Activated naive CD8-positive, alpha-beta T cell treated with anti-CD3 and anti-CD28 coated beads for 36 hours (primary cell): ENCODE measurements around the gene C1orf210. TPM values are rescaled to one million over a fixed set of nuclear protein-coding genes. Genes with fewer than 3 reads are reported as not detected.

ENCODE experiments used
- DNase-seq: peaks from one replicate; pipeline ENCODE4 v3.0.0; 2021
- H3K27ac Mint-ChIP-seq: one replicate; pipeline ENCODE4 v1.8.0; 2022; ENCODE audit warnings: mild to moderate bottlenecking, moderate library complexity, mixed read lengths
- H3K27me3 Mint-ChIP-seq: one replicate; pipeline ENCODE4 v1.8.0; 2022; ENCODE audit warnings: mild to moderate bottlenecking, mixed read lengths
- H3K36me3 Mint-ChIP-seq: one replicate; pipeline ENCODE4 v1.8.0; 2021; ENCODE audit warnings: mild to moderate bottlenecking, mixed read lengths
- H3K4me1 Mint-ChIP-seq: one replicate; pipeline ENCODE4 v1.8.0; 2021; ENCODE audit warnings: mixed read lengths
- H3K4me3 Mint-ChIP-seq: one replicate; pipeline ENCODE4 v1.8.0; 2022; ENCODE audit warnings: mild to moderate bottlenecking, moderate library complexity, mixed read lengths
- H3K9me3 Mint-ChIP-seq: one replicate; pipeline ENCODE4 v1.8.0; 2022; ENCODE audit warnings: mixed read lengths
- total RNA-seq, 2 experiments: library from RNA; stranded (reverse); gene quantifications; one replicate each; pipeline ENCODE4 v1.2.3, GENCODE V29; 2021

Gene C1orf210
- total RNA-seq, 2 experiments from 2014 or later, result not detected

DNA sequence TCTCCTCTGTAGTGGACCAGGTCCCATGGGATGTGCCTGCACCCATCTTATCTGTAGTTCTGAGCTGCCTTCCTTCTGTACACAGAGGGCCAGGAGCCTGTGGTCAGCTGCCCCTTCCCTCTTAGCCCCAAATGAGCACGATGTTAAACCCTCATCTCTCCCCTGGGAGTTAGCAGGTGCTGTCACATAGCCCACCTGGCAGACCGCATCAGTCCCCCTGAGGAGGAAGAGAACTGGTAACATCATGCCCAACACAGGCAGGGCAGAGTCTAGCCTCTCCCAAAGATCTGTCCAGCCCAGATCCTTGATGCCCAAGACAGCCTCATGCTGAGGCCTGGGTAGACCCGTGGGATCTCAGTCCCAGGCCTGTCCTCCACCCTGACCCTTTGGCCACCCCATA lies 20.1 kb upstream of the C1orf210 start:
- Mint-ChIP-seq H3K27ac (no peak overlapping the region), H3K36me3 (no peaks in the 10 kb centered on the region), H3K27me3 (no peaks in the 10 kb centered on the region), H3K9me3 (no peaks in the 10 kb centered on the region), H3K4me1 (no peaks in the 10 kb centered on the region), H3K4me3 (no peak overlapping the region)
- DNase-seq, result no peak

DNA sequence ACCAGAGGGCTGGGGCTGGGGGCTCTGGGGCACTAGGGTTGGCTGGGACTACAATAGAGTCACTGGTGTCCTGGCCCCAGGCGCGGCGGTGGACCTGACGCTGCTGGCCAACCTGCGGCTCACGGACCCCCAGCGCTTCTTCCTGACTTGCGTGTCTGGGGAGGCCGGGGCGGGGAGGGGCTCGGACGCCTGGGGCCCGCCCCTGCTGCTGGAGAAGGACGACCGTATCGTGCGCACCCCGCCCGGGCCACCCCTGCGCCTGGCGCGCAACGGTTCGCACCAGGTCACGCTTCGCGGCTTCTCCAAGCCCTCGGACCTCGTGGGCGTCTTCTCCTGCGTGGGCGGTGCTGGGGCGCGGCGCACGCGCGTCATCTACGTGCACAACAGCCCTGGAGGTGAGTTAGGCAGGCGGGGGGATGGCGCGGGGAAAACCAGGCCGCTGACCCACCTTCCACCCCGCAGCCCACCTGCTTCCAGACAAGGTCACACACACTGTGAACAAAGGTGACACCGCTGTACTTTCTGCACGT lies 19.5 kb upstream of the C1orf210 start:
- H3K27ac Mint-ChIP-seq, result no peak overlapping the region
- no peaks in the 10 kb centered on the region for H3K4me1 Mint-ChIP-seq
- H3K36me3 Mint-ChIP-seq, result no peaks in the 10 kb centered on the region
- no peaks in the 10 kb centered on the region for H3K27me3 Mint-ChIP-seq
- no peak overlapping the region for H3K4me3 Mint-ChIP-seq
- DNase-seq, result no peak
- H3K9me3 Mint-ChIP-seq, result no peaks in the 10 kb centered on the region

DNA sequence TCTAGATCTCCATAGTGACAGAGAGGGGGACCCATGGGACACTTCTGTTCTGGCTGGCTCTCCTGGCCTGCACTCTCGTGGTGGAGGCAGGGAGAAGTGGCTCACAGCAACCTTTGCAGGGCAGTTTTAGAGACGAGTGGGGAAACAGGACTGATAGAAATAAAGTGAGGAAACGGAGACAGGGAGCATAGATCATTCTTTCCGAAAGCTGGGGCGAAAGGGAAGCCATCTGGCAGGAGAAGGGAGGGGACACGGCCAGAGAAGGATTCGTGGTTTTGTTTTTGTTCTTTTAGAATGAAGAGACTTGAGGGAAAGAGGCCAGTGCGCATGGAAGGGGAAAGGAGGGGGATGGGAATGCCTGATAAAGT lies 18.9 kb upstream of the C1orf210 start:
- Mint-ChIP-seq H3K9me3 (no peaks in the 10 kb centered on the region), H3K36me3 (no peaks in the 10 kb centered on the region), H3K27me3 (no peaks in the 10 kb centered on the region), H3K4me3 (no peak overlapping the region), H3K27ac (no peak overlapping the region), H3K4me1 (no peaks in the 10 kb centered on the region)
- no peak for DNase-seq

DNA sequence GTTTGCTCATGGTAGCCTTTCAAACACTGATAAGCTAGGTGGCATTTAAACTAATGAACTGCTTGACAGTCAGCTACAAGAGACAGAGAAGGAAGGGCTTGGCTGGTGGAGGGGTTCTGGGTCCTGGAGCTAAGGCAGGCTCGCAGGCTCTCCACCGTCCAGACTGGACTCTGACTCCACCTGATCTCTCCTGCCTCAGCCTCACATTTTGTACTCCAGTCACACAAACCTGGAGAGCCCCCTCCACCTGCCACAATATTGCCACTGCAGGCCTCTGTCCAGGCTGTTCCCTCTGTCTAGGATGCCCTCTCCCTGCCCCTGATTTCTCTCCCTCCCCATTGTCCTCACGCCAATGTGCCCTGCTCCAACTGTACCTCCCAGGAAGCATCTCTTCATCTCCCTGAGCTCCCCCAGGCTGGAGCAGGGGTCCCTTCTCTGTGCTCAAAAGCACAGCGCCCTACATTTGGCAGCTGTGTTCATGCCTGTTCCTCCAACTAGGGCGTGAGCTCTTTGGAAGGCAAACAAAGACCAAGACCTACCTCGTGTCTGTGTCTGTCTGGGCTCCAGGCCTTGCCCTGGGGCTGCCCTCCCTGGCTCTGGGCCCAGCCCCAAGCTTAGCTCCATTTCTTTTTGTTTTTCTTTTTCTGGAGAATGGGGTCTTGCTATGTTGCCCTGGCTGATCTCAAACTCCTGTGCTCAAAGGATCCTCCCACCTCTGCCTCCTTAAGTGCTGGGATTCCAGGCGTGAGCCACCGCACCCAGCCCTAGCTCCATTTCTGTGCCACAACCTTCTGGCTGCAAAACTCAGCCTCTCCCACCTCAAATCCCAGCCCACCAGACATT lies 18.3 kb upstream of the C1orf210 start:
- H3K9me3 Mint-ChIP-seq, result no peaks in the 10 kb centered on the region
- H3K4me1 Mint-ChIP-seq, result no peaks in the 10 kb centered on the region
- no peak overlapping the region for H3K4me3 Mint-ChIP-seq
- DNase-seq, result no peak
- no peak overlapping the region for H3K27ac Mint-ChIP-seq
- H3K27me3 Mint-ChIP-seq, result no peaks in the 10 kb centered on the region
- H3K36me3 Mint-ChIP-seq, result no peaks in the 10 kb centered on the region

DNA sequence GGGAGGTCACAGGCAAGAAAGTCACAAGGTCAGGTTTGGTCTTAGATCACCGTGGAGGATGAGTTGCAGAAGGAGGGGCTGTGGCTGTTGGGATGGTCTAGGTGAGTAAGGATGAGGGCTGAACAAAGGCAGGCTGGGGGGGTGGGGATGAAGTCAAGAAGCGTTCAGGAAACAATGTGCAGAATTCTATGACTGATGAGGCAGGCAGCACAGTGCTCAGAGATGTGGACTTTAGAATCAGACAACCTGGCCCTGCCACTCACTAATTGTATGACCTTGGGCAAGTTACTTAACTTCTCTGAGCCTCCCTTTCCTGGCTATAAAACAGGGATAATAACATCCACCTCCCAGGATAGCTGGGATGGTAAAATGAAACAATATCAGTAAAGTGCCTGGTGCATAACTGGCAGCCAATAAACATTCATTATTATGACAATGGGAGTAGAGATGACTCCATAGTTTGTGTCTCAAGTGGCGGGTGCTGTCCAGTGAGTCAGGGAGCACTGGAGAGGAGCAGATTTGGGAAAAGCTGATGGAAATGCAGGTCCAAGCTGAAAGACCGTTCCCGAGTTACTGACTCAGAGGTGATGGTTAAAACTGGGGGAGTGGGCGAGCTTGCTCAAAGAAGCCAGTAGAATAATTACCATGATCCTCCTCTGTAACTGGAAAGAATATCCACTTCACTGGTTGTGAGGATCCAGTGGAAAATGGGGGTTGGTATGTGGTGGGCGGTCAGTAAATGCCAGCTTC lies 17.5 kb upstream of the C1orf210 start:
- Mint-ChIP-seq H3K4me3 (no peak overlapping the region), H3K27ac (no peak overlapping the region)

DNA sequence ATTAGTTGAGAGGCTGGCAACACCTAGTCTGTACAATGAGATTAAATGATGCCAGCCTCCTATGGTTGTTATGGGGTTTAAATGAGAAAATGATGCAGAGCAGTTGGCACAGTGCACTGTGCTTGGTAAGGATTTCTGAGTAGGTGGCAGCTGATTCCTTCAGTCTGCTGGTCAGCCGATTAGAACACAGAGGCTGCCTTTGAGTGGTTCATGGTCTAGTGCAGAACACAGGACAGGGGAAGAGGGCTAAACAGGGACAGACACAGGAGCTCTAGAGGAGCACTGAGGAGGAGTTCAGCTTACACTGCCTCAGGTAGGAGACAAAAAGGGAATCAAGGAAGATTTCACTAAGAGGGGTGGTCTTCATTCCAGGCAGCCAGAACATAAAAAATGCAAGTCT lies 16.8 kb upstream of the C1orf210 start:
- no peak for DNase-seq
- H3K4me3 Mint-ChIP-seq, result no peak overlapping the region
- H3K4me1 Mint-ChIP-seq, result no peaks in the 10 kb centered on the region
- no peaks in the 10 kb centered on the region for H3K9me3 Mint-ChIP-seq
- no peak overlapping the region for H3K27ac Mint-ChIP-seq
- no peaks in the 10 kb centered on the region for H3K27me3 Mint-ChIP-seq
- no peaks in the 10 kb centered on the region for H3K36me3 Mint-ChIP-seq

More for the DNA sequence above, 17.5 kb upstream of the C1orf210 start:
- no peak for DNase-seq
- H3K27me3 Mint-ChIP-seq, result no peaks in the 10 kb centered on the region
- no peaks in the 10 kb centered on the region for H3K4me1 Mint-ChIP-seq
- no peaks in the 10 kb centered on the region for H3K9me3 Mint-ChIP-seq
- no peaks in the 10 kb centered on the region for H3K36me3 Mint-ChIP-seq

DNA sequence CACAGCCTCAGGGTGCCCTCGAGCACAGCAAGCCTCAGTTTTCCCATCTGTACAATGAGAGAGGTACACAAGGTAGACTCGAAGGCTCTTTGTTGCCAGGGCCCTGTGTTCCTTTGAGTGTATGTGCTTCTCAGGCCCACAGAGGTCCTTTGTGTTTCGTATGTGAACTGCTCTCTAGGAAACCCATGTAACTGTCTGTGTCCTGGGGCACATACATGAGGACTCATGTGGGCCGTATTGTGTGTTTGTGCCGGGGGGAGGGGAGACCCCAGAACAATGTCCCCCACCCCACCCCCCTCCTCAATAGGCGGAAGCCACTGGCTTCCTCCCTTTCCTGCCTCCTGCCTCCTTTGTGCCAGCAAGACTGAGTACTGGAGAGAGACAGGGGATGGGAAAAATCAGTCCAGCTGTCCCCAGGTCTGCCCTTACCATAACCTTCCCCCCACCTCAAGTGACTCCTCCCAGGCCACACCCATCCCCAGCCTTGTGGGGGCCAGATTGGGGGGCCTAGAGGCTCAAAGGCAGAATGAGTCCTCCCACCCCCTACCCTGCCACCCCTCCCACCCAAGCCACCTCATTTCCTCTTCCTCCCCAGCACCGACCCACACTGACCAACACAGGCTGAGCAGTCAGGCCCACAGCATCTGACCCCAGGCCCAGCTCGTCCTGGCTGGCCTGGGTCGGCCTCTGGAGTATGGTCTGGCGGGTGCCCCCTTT lies 15.2 kb upstream of the C1orf210 start, which contains the start of gene TIE1:
TIE1 (plus strand) TSS at position 605 of the 717 bp plus-strand sequence; CDS start at position 695, 90 bp downstream.
- Mint-ChIP-seq H3K9me3 (no peaks in the 10 kb centered on the region), H3K27me3 (no peaks in the 10 kb centered on the region), H3K4me1 (peaks cover 6% of the 10 kb centered on the region), H3K36me3 (no peaks in the 10 kb centered on the region), H3K27ac (no peak within 1 kb of the TSS), H3K4me3 (no peak within 1 kb of the TSS)
- DNase-seq, result no peak

DNA sequence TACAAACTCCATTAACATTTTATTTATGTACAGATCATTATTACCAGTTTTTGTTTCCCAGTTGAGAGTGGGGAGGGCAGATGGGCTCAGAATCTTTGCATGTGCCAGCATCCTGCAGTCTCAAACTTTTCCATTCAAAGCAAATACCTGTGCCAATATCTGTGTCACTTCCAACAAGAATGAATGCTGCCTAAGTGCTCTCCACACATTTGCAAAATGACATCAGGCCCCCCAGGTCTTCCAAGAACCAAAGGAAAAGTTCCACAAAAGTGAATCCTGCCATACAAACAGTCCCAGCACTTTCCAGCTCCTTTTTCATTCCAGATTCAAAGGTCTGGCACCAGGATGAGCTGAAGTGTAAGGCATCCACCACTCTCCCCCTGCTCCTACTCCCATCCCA lies 13.7 kb upstream of the C1orf210 start:
- no peaks in the 10 kb centered on the region for H3K9me3 Mint-ChIP-seq

DNA sequence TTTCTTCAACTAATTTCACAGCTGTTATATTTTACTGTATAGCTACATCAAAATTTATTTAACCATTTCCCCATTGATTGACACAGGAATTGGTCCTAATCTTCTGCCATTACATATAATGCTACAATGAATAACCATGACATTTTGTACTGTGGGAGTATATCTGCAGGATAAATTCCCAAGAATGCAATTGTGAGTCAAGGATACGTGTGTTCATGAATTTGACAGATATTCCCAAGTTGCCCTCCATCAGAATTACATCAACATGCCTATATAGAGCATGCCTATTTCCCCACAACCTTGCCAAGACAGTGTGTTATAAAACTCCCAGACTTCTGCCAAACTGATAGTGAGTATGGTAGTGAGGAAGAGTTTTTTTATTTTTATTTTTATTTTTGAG lies 12.7 kb upstream of the C1orf210 start:
- H3K27ac Mint-ChIP-seq, result no peak overlapping the region
- DNase-seq, result no peak
- peaks cover 8% of the 10 kb centered on the region for H3K4me1 Mint-ChIP-seq
- no peaks in the 10 kb centered on the region for H3K36me3 Mint-ChIP-seq
- no peaks in the 10 kb centered on the region for H3K9me3 Mint-ChIP-seq
- no peaks in the 10 kb centered on the region for H3K27me3 Mint-ChIP-seq
- no peak overlapping the region for H3K4me3 Mint-ChIP-seq

More for the DNA sequence above, 13.7 kb upstream of the C1orf210 start:
- H3K36me3 Mint-ChIP-seq, result no peaks in the 10 kb centered on the region
- no peak overlapping the region for H3K4me3 Mint-ChIP-seq
- no peak for DNase-seq
- H3K4me1 Mint-ChIP-seq, result peaks cover 8% of the 10 kb centered on the region
- no peak overlapping the region for H3K27ac Mint-ChIP-seq
- H3K27me3 Mint-ChIP-seq, result no peaks in the 10 kb centered on the region

DNA sequence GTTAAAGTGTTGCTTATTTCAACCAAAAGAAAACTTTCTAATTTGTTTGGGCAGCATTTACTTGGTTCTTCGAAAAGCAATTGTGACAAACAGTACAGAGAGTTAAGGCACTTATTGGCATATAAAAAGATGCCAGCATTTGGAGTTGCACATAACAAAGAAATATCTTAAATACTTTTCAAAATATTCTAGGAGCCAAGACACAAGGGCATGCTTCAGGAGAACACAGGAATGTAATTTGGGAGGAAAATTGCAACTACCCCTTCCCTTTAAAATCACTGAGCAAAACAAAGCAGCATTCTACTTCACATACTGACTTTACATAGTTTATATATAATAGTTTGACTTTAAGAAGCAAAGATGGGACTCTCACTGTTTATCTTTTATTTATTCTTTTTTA lies 10.8 kb upstream of the C1orf210 start:
- H3K9me3 Mint-ChIP-seq, result no peaks in the 10 kb centered on the region

DNA sequence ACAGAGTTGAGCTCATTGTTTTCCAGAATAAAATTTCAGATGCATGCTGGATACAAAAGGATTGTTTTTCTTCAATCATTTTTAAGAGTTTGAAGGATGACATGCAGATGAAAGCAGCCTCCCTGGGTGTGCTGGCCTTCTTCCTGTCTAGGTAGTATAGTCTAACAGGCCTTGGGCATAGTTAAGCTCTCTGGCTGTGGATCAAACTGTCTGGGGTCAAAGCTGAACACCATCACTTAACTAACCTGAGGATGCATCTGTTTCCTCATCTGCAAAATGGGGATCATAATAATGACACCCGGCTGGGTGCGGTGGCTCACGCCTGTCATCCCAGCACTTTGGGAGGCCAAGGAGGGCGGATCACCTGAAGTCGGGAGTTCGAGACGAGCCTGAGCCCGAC lies 9.4 kb upstream of the C1orf210 start:
- H3K27ac Mint-ChIP-seq, result no peak overlapping the region
- no peaks in the 10 kb centered on the region for H3K27me3 Mint-ChIP-seq
- no peak overlapping the region for H3K4me3 Mint-ChIP-seq

More for the DNA sequence above, 10.8 kb upstream of the C1orf210 start:
- Mint-ChIP-seq H3K27ac (no peak overlapping the region), H3K4me1 (peaks cover 8% of the 10 kb centered on the region), H3K27me3 (no peaks in the 10 kb centered on the region), H3K36me3 (no peaks in the 10 kb centered on the region), H3K4me3 (no peak overlapping the region)
- DNase-seq, result no peak

DNA sequence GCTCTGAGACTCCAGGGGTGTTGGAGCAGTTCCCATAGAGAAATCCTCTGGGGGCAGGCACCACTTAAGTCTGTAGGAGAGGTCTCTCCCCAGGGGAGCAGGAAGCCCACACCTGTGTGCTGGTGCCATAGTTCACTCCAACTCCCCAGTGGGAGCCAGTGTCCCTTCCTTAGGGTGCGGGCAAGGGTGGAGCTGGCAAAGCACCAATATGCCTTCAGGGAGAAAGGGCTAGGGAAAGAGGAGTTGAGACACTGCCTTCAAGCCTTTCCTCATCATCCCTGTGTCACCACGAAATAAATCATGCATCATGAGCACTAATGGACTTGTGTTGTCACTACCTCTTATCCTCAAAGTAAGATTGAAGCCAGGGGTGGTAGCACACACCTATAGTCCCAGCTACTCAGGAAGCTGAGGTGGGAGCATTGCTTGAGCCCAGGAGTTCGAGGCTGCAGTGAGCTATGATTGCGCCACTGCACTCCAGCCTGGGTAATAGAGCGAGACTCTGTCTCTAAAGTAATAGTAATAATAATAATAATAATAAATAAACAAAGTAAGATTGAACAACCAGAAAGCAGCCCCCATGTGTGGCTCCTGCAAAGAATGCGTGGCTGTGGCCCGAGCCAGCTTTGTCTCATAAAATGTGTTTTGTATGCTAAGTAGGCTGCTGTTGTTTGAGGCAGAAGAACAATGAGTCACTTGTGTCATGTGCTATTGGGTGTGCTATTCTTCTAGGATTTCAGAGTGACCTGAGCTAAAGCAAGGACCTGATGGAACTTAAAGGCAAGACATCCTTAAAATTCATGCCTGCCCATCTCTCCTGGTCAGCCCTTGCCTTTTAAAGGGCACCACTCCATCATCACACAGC lies 8.7 kb upstream of the C1orf210 start:
- Mint-ChIP-seq H3K4me3 (no peak overlapping the region), H3K9me3 (no peaks in the 10 kb centered on the region), H3K4me1 (peaks cover 8% of the 10 kb centered on the region)

More for the DNA sequence above, 9.4 kb upstream of the C1orf210 start:
- Mint-ChIP-seq H3K4me1 (peaks cover 8% of the 10 kb centered on the region), H3K36me3 (no peaks in the 10 kb centered on the region), H3K9me3 (no peaks in the 10 kb centered on the region)
- no peak for DNase-seq

DNA sequence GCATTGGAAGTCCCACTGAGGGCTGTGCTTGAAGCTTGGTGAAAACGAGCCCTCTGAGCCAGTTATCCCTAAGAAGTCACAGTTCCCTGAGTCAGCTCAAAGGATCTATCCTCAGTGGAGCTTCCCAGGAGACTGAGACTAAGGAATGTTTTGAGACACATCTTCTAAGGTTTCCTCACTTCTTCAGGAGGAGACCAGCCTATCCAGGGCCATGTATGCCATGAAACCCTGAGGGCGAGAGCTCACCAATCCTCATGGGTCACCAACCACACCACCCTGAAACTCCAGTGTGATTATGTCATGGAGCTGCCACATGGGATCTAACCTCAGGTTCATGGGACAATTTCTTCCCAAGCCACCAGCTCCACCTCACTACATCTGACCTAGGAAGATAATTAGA lies 7.8 kb upstream of the C1orf210 start:
- H3K4me1 Mint-ChIP-seq, result peaks cover 8% of the 10 kb centered on the region
- no peak overlapping the region for H3K27ac Mint-ChIP-seq
- H3K4me3 Mint-ChIP-seq, result no peak overlapping the region
- DNase-seq, result no peak
- H3K9me3 Mint-ChIP-seq, result no peaks in the 10 kb centered on the region
- no peaks in the 10 kb centered on the region for H3K36me3 Mint-ChIP-seq
- H3K27me3 Mint-ChIP-seq, result no peaks in the 10 kb centered on the region

More for the DNA sequence above, 8.7 kb upstream of the C1orf210 start:
- H3K36me3 Mint-ChIP-seq, result no peaks in the 10 kb centered on the region
- H3K27ac Mint-ChIP-seq, result no peak overlapping the region
- H3K27me3 Mint-ChIP-seq, result no peaks in the 10 kb centered on the region
- DNase-seq, result no peak

DNA sequence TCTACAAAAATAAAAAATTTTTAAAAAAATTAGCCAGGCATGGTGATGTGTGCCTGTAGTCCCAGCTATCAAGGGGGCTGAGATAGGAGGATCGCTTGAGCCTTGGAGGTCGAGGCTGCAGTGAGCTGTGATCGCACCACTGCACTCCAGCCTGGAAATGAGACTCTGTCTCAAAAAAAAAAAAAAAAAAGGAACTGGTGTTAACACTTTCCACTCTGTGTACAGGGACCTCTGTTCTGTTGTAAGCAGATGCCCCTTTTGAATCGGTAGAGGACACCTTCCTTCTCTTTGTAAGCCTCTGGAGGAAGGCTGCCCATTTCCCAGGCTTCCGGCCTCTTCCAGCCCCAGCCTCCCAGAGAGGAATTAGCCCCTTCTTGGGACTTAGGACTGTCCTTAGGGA lies 7.3 kb upstream of the C1orf210 start:
- Mint-ChIP-seq H3K4me3 (no peak overlapping the region), H3K36me3 (no peaks in the 10 kb centered on the region), H3K27ac (no peak overlapping the region), H3K9me3 (no peaks in the 10 kb centered on the region), H3K4me1 (peaks cover 8% of the 10 kb centered on the region), H3K27me3 (no peaks in the 10 kb centered on the region)
- DNase-seq, result no peak
